Measurements from ENCODE around the gene SKI. TPM values are rescaled to one million over a fixed set of nuclear protein-coding genes. Genes with fewer than 3 reads are reported as not detected.
"Not testable (repeated sequence)": the region's sequence is repeated elsewhere in the genome, so short reads cannot be mapped to it uniquely, and the experiment has no call there.

Gene SKI
- total RNA-seq, 1 donor = 47.5 TPM

GRCh38 chr1:2238361-2239012 lies 10.4 kb downstream of the SKI start:
- Histone ChIP-seq H3K9me3 (ENCODE audit: low read depth, low read length) (no peaks in the 10 kb centered on the region), H3K4me1 (ENCODE audit: insufficient read depth, low read length) (peaks cover 95% of the 10 kb centered on the region)

GRCh38 chr1:2239013-2239370 lies 10.9 kb downstream of the SKI start:
- Histone ChIP-seq H3K27me3 (ENCODE audit: insufficient read depth, low read length) (no peaks in the 10 kb centered on the region), H3K4me3 (ENCODE audit: low read length) (no peak overlapping the region), H3K4me1 (ENCODE audit: insufficient read depth, low read length) (peaks cover 92% of the 10 kb centered on the region), H3K9me3 (ENCODE audit: low read depth, low read length) (no peaks in the 10 kb centered on the region)

More at GRCh38 chr1:2238361-2239012, 10.4 kb downstream of the SKI start:
- Histone ChIP-seq H3K27me3 (ENCODE audit: insufficient read depth, low read length) (no peaks in the 10 kb centered on the region), H3K4me3 (ENCODE audit: low read length) (no peak overlapping the region)

DNA sequence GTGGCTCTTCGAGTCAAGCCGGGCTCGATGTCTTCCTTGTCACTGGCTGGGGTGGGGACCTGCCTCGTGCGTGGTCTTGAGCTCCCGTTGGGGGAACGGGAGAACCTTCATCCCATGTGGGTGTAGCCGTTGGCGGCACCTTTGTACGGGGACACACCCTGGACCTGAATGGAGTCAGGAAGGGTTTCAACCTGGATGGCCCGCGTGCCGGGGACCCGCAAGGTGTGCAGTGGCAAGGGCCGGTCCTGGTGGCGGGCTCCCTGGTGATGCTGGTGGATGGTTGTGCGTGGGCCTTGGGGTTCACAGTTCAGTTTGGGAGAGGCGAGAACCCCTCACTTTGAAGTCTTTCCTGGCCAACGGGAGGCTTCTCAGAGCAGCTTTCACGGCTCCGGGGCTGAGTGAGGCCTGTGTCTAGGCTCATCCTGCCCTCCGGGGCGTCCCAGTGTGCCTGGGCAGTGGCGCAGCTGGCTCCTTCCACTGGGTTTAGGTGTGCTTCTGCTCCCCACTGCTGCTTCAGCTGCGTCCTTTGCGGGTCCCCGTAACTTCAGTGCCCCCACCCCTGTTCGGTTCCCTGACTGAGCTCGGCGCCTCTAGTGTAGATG lies 11.4 kb downstream of the SKI start:
- no peaks in the 10 kb centered on the region for H3K9me3 ChIP-seq (ENCODE audit: low read depth, low read length)
- no peak overlapping the region for H3K4me3 ChIP-seq (ENCODE audit: low read length)
- H3K27me3 ChIP-seq (ENCODE audit: insufficient read depth, low read length) = no peaks in the 10 kb centered on the region
- peaks cover 87% of the 10 kb centered on the region for H3K4me1 ChIP-seq (ENCODE audit: insufficient read depth, low read length)

- Histone ChIP-seq H3K9me3 (ENCODE audit: low read depth, low read length) (no peaks in the 10 kb centered on the region), H3K4me3 (ENCODE audit: low read length) (no peak overlapping the region), H3K27me3 (ENCODE audit: insufficient read depth, low read length) (no peaks in the 10 kb centered on the region), H3K4me1 (ENCODE audit: insufficient read depth, low read length) (peaks cover 81% of the 10 kb centered on the region)
Measured at GRCh38 chr1:2240270-2241156, 12.4 kb downstream of the SKI start.

GRCh38 chr1:2241820-2242219 lies 13.7 kb downstream of the SKI start:
- Histone ChIP-seq H3K4me1 (ENCODE audit: insufficient read depth, low read length) (peaks cover 81% of the 10 kb centered on the region), H3K9me3 (ENCODE audit: low read depth, low read length) (no peaks in the 10 kb centered on the region), H3K27me3 (ENCODE audit: insufficient read depth, low read length) (no peaks in the 10 kb centered on the region), H3K4me3 (ENCODE audit: low read length) (no peak overlapping the region)

DNA sequence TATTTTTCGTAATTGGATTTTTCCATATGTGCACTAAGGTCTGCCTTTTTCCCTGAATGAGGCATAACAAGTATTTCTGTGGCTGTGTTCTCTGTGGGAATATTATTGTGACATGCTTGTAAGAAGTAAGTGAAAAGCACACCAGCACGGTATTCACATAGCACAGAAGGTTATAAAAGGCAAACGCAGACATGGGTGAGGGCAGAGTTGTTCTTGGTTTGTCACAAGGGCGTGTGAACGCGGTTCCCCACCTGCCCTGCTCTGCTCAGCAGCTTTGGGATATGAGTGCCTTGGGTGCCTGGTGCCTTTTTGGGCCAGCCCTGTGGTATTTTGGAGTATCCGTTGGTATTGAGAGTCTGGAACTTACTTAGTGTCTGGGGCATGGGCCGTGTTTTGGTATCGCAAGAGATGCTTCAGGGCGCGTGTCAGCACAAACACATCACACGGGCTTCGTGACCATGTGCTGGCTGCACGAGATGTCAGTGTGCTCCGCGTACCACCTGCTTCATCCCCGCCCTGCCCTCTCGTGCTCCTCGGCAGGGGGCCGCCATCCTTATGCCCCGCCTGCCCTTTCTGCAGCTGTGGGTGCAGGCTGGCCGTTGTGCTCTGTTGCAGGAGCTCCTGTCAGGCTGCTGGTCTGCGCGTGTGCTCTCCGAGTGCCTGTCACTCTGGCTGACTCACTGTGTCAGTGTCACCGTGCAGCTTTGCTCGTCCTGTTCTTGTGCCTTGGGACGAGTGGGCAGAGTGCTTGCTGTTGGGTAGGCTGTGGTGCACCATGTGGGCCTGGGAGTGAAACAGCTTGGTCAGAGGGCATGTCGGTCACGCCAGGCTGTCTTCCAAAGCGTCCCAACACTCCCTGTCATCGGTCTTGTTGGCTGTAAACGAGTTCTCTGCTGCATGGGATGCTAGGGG lies 15.0 kb downstream of the SKI start:
- Histone ChIP-seq H3K27me3 (ENCODE audit: insufficient read depth, low read length) (no peaks in the 10 kb centered on the region), H3K9me3 (ENCODE audit: low read depth, low read length) (no peaks in the 10 kb centered on the region)

DNA sequence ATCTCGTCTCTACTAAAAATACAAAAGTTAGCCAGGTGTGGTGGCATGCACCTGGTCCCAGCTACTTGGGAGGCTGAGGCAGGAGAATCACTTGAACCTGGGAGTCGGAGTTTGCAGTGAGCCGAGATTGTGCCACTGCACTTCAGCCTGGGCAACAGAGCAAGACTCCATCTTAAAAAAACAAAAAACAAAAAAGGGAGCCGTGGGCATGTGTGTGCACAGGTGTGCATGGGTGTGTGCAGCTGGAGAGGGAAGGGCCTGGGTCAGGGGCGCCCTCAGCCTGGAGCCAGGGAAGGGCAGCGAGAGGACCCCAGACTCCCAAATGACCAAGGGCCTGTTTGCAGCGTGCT lies 18.9 kb downstream of the SKI start:
- not testable (repeated sequence) for H3K4me3 ChIP-seq (ENCODE audit: low read length)

More for the DNA sequence above, 15.0 kb downstream of the SKI start:
- no peak overlapping the region for H3K4me3 ChIP-seq (ENCODE audit: low read length)
- H3K4me1 ChIP-seq (ENCODE audit: insufficient read depth, low read length) = peaks cover 81% of the 10 kb centered on the region

GRCh38 chr1:2247760-2248126 lies 19.6 kb downstream of the SKI start:
- H3K9me3 ChIP-seq (ENCODE audit: low read depth, low read length) = no peaks in the 10 kb centered on the region
- no peak overlapping the region for H3K4me3 ChIP-seq (ENCODE audit: low read length)
- H3K27me3 ChIP-seq (ENCODE audit: insufficient read depth, low read length) = no peaks in the 10 kb centered on the region
- H3K4me1 ChIP-seq (ENCODE audit: insufficient read depth, low read length) = peaks cover 80% of the 10 kb centered on the region

More for the DNA sequence above, 18.9 kb downstream of the SKI start:
- not testable (repeated sequence) for H3K27me3 ChIP-seq (ENCODE audit: insufficient read depth, low read length); H3K9me3 ChIP-seq (ENCODE audit: low read depth, low read length)
- peaks cover 79% of the 10 kb centered on the region for H3K4me1 ChIP-seq (ENCODE audit: insufficient read depth, low read length)

DNA sequence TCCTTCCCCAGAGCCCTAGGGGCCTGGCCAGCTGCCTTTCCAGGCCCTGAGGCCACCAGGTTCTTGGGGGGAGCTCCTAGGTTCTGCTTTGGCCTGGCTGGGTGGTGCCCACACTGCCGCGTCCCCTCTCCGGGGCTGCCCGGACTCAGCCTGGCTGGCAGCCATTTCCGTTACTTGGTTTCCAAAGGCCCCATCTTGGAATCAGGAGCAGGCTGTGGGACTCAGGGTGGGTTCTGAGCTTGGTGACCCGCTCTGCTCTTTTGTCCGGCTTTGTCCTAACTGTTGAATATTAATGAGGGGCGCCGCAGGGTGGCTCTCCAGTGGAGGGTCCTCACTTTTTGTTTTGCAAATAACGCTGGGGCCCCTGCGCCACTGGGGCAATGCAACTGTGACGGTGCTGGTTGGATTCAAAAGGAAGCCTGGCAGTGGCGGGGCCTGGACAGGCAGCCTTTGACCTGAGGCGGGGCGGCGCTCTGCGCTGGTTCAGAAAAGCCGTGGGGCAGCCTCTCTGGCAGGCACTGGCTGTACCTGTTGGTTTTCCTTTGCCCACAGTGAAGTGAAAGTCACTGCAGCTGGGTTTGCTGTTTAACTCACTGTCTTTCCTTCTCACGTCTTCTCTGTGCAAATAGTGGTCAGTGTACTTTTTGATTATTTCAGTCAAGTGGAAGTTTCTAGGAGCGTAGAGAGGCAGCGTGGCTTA lies 20.2 kb downstream of the SKI start:
- H3K4me1 ChIP-seq (ENCODE audit: insufficient read depth, low read length) = peaks cover 79% of the 10 kb centered on the region
- no peak overlapping the region for H3K4me3 ChIP-seq (ENCODE audit: low read length)
- no peaks in the 10 kb centered on the region for H3K9me3 ChIP-seq (ENCODE audit: low read depth, low read length)
- H3K27me3 ChIP-seq (ENCODE audit: insufficient read depth, low read length) = no peaks in the 10 kb centered on the region

DNA sequence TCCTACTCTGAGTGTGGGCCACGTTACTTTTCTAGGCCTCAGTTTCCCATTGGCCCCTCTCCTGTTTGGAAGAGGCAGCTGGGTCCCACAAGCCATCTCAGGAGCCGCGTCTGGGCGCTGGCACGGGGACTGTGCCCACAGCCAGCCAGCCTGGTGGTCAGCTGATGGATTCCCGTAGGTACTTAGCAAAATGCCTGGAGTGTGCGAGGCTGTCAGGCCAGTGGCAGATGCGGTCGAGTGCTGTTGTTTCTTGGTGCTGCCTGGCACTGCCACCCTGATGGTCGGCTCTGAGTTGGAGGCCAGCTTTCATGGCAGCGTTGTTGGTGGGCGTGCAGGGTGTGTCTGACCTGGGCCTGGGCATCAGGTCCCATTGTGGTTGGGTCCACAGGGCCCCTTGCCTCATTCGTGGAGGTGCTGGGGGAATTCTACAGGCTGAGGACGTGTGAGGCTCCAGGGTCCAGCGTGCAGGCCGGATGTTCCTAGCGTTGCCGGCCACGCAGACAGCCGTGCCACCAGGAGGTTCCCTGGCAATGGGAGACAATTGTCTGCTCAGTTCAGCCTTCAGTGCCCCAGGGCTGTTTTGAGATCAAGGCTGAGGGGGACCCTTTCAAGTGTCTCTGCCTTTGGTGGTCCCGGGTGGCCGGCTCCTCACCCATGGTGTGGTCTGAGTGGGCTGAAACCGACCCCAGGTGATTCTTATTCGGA lies 20.9 kb downstream of the SKI start:
- no peak overlapping the region for H3K4me3 ChIP-seq (ENCODE audit: low read length)
- H3K27me3 ChIP-seq (ENCODE audit: insufficient read depth, low read length) = no peaks in the 10 kb centered on the region
- peaks cover 80% of the 10 kb centered on the region for H3K4me1 ChIP-seq (ENCODE audit: insufficient read depth, low read length)
- H3K9me3 ChIP-seq (ENCODE audit: low read depth, low read length) = no peaks in the 10 kb centered on the region

- Histone ChIP-seq H3K4me1 (ENCODE audit: insufficient read depth, low read length) (peaks cover 85% of the 10 kb centered on the region), H3K4me3 (ENCODE audit: low read length) (no peak overlapping the region), H3K9me3 (ENCODE audit: low read depth, low read length) (no peaks in the 10 kb centered on the region), H3K27me3 (ENCODE audit: insufficient read depth, low read length) (no peaks in the 10 kb centered on the region)
Measured at GRCh38 chr1:2249559-2249906, 21.4 kb downstream of the SKI start.

DNA sequence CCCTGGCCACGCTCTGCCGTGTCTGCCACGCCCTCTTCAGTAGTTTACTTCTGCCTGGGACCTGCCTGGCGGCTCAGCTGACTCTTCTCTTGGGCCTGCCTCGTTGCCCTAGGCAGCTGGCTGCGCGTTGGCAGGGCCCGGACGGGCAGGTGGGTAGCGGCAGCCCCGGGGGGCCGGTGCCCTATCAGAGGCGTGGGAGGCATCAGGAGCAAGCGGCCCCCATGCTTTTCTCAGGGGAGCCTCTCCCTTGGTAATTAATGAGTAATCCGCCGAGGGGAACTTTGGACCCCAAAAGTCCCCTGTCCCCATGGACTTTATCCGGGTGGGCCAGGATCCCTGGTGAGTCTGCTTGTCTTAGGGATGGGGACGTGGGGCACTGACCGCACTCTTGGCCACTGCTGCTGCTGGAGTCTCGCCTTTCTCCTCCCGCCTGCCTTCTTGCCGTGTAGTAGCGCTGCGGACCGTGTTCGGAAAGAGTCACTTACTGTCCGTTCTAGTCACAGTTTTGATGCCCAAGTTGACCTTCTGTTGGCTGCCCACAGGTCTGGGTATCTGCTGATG lies 22.7 kb downstream of the SKI start:
- Histone ChIP-seq H3K9me3 (ENCODE audit: low read depth, low read length) (peaks cover 8% of the 10 kb centered on the region), H3K27me3 (ENCODE audit: insufficient read depth, low read length) (no peaks in the 10 kb centered on the region), H3K4me3 (ENCODE audit: low read length) (no peak overlapping the region), H3K4me1 (ENCODE audit: insufficient read depth, low read length) (peaks cover 88% of the 10 kb centered on the region)

DNA sequence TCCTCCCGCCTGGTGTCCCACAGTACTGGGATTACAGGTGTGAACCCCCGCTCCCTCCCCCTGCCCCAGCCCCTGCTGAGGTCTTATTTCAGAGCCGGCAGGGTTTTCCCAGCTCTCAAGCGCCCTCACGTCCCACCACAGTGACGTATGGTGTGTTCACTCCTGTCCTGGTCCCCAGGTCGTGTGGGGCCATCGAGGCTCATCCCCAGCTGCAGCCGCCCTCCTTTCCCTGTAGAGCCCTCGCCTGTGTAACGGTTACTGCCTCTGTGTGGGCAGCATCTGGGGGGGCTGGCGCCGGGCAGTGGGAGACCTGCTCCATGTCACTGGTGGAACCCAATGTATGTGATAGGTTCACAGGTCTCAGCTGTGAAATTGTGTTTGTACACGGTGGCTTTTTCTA lies 23.2 kb downstream of the SKI start:
- Histone ChIP-seq H3K4me3 (ENCODE audit: low read length) (no peak overlapping the region), H3K9me3 (ENCODE audit: low read depth, low read length) (peaks cover 10% of the 10 kb centered on the region), H3K4me1 (ENCODE audit: insufficient read depth, low read length) (peaks cover 84% of the 10 kb centered on the region), H3K27me3 (ENCODE audit: insufficient read depth, low read length) (no peaks in the 10 kb centered on the region)

DNA sequence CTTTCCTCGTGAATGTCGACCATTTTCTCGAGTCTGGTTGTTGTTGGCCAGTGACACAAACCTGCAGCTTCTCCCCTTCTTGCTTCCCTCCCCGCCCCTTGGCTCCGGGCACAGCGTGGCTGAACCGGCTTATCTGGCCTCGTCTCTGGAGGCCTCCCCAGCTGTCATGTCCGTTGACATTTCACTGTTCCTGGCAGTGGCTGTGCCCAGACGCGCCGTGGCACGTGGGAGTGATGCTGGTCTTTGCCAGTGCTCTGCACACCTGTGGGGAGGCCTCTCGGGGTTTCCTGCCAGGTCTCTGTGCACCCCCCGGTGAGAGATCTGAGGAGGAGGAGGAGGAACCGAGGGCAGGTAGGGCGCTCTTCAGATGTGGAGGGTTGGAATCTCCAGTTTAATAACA lies 23.7 kb downstream of the SKI start:
- Histone ChIP-seq H3K4me3 (ENCODE audit: low read length) (no peak overlapping the region), H3K9me3 (ENCODE audit: low read depth, low read length) (peaks cover 10% of the 10 kb centered on the region), H3K27me3 (ENCODE audit: insufficient read depth, low read length) (no peaks in the 10 kb centered on the region), H3K4me1 (ENCODE audit: insufficient read depth, low read length) (peaks cover 84% of the 10 kb centered on the region)

Data from mononuclear cell (primary cell).